ENCODE results near the gene DMP1. TPM values are rescaled to one million over a fixed set of nuclear protein-coding genes. Genes with fewer than 3 reads are reported as not detected.

Gene DMP1
- total and polyA plus RNA-seq, 2 of the 8 experiments (the other 6 are each of a cell fraction or from before 2014, with no cell fraction given), result 0.05 to 0.17 TPM

- no peak overlapping the region for H2AFZ ChIP-seq (ENCODE audit: low read length)
- 92% methylated on average over 3 of the region's 3 CpGs; no CpG with 5 or more reads in 1 of the 2 experiments for WGBS, 2 experiments (ENCODE audit: extremely low coverage in 1 of 2, insufficient coverage in 1 of 2, insufficient read length in 1 of 2, insufficient replicate concordance in 2 of 2, low coverage in 1 of 2, low lambda C conversion rate in 2 of 2, missing lambda C conversion rate in 1 of 2)
- TF ChIP-seq CREB1 (IDR thresholded peaks at IDR 0.05) (no peak), RAD21 (IDR thresholded peaks at IDR 0.05 in 1 of 2, conservative IDR thresholded peaks at IDR 0.05 in 1 of 2; ENCODE audit: low read depth in 2 of 2, low read length in 2 of 2) (no peak), ASH2L (IDR thresholded peaks at IDR 0.05; ENCODE audit: low read length) (no peak), RBBP5 (IDR thresholded peaks at IDR 0.05; ENCODE audit: borderline replicate concordance, low read depth, low read length) (no peak), RNF2 (IDR thresholded peaks at IDR 0.05; ENCODE audit: borderline replicate concordance, low read depth, low read length, missing control alignments, poor library complexity, severe bottlenecking) (no peak), TCF12 (IDR thresholded peaks at IDR 0.05; ENCODE audit: low read depth, low read length) (no peak), NRF1 (IDR thresholded peaks at IDR 0.05; ENCODE audit: low read depth, low read length) (no peak)
- no peaks in the 10 kb centered on the region for H3K79me1 ChIP-seq (ENCODE audit: low read depth, low read length)
- H2BK120ac ChIP-seq (replicated peaks; ENCODE audit: low read depth, low read length), result no peak overlapping the region
- H2BK15ac ChIP-seq (ENCODE audit: low read length), result no peak overlapping the region
- no peak overlapping the region for H3K56ac ChIP-seq (replicated peaks; ENCODE audit: insufficient read length, low read depth, low read length)
- H4K91ac ChIP-seq (replicated peaks; ENCODE audit: insufficient read length, low read length), result no peak overlapping the region
- no peak overlapping the region for H2BK20ac ChIP-seq (ENCODE audit: low read length)
- H3K23ac ChIP-seq (ENCODE audit: insufficient read length), result no peak overlapping the region
- H4K8ac ChIP-seq (ENCODE audit: extremely low read depth, insufficient read depth, low read length), result no peak overlapping the region
- H3K4me1 ChIP-seq (replicated peaks in 1 of 4; ENCODE audit: control insufficient read depth in 3 of 4, insufficient read depth in 4 of 4, low read length in 3 of 4), result peaks cover 0 to 4% (median 0%) of the 10 kb centered on the region in 4 experiments; a peak in 3 of 7 replicates
- H3K23me2 ChIP-seq (ENCODE audit: low read depth, low read length), result no peaks in the 10 kb centered on the region
- H3K14ac ChIP-seq (ENCODE audit: insufficient read length), result no peak overlapping the region
- H3K27ac ChIP-seq (ENCODE audit: low read depth, low read length), result no peak overlapping the region
- ChIA-PET POLR2A (ENCODE audit: partially characterized antibody) (no interaction called here), CTCF (ENCODE audit: partially characterized antibody) (interaction anchor here (1.0 to 1.5 kb wide), 2 partner anchors 11 to 190 kb away, joined by 3 to 5 read pairs; no protein-coding TSS in a partner anchor)
- no peak overlapping the region for H2AK5ac ChIP-seq (ENCODE audit: low read depth, low read length)
- H3K4ac ChIP-seq (replicated peaks; ENCODE audit: insufficient read length, low read depth, low read length), result no peak overlapping the region
- no peaks in the 10 kb centered on the region for H4K20me1 ChIP-seq (replicated peaks in 1 of 2; ENCODE audit: control insufficient read depth in 1 of 2, insufficient read depth in 2 of 2, low read length in 2 of 2)
- H3K9ac ChIP-seq (replicated peaks in 1 of 4; ENCODE audit: extremely low read depth in 1 of 4, low read depth in 3 of 4, low read length in 3 of 4), result no peak overlapping the region
- FAIRE-seq (no peak), DNase-seq (ENCODE audit: low read depth in 1 of 2, low spot score in 2 of 2) (no peak)
- no peaks in the 10 kb centered on the region for H3K36me3 ChIP-seq (ENCODE audit: control insufficient read depth in 2 of 4, insufficient read depth in 4 of 4, low read length in 3 of 4)
- no peaks in the 10 kb centered on the region for H3K27me3 ChIP-seq (replicated peaks in 1 of 4; ENCODE audit: control insufficient read depth in 3 of 4, extremely low read depth in 1 of 4, insufficient read depth in 3 of 4, low read length in 3 of 4)
- no peaks in the 10 kb centered on the region for H3K79me2 ChIP-seq (ENCODE audit: control insufficient read depth in 1 of 2, insufficient read depth in 2 of 2, low read length in 2 of 2)
- no peaks in the 10 kb centered on the region for H3K9me3 ChIP-seq (ENCODE audit: insufficient read depth in 2 of 2, low read depth in 1 of 2, low read length in 1 of 2)
- H4K5ac ChIP-seq (ENCODE audit: insufficient read length, low read depth, low read length), result no peak overlapping the region
- no peak overlapping the region for H2BK12ac ChIP-seq (ENCODE audit: low read depth, low read length)
- no peak overlapping the region for H2BK5ac ChIP-seq (ENCODE audit: low read depth, low read length)
- H3K4me2 ChIP-seq (ENCODE audit: insufficient read depth in 1 of 2, low read depth in 2 of 2, low read length in 2 of 2), result no peak overlapping the region
- H3K18ac ChIP-seq (ENCODE audit: extremely low read depth, low read length), result no peak overlapping the region
- H3K4me3 ChIP-seq (ENCODE audit: extremely low read depth in 1 of 4, insufficient read depth in 2 of 4, low read depth in 3 of 4, low read length in 4 of 4), result no peak overlapping the region
Measured at GRCh38 chr4:87659247-87659931, 9.3 kb downstream of the DMP1 start.
